GM18505 (cell line): Measurements from ENCODE around the gene PTGER4.
"Not testable (repeated sequence)": the region's sequence is repeated elsewhere in the genome, so short reads cannot be mapped to it uniquely, and the experiment has no call there.

Experiments
- ATAC-seq: cut with Tn5 transposase; IDR thresholded peaks from one replicate; pipeline ENCODE4 v1.9.1; 2021; ENCODE audit not compliant: unreplicated experiment
- POLR2A ChIP-seq: IDR thresholded peaks from 4 replicates; pipeline ENCODE4 v1.6.1; 2011; ENCODE audit warnings: borderline replicate concordance; ENCODE audit not compliant: insufficient read depth, insufficient read length; ENCODE audit errors: extremely low read depth

The PTGER4 gene

DNA sequence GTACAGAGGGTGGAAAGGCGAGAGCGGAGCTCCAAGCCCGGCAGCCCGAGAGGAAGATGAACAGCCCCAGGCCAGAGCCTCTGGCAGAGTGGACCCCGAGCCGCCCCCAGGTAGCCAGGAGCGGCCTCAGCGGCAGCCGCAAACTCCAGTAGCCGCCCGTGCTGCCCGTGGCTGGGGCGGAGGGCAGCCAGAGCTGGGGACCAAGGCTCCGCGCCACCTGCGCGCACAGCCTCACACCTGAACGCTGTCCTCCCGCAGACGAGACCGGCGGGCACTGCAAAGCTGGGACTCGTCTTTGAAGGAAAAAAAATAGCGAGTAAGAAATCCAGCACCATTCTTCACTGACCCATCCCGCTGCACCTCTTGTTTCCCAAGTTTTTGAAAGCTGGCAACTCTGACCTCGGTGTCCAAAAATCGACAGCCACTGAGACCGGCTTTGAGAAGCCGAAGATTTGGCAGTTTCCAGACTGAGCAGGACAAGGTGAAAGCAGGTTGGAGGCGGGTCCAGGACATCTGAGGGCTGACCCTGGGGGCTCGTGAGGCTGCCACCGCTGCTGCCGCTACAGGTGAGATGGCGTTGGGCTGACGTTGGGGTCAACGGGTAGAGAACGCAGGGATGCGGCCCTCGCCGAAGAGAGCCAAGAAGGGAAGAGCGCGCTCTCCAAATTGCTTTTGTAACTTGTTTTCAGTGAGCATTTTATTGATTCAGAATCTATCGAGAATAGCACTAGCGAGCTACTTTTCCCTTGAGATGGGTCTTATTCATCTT lies at the start of gene PTGER4:
TSS of gene PTGER4 (plus strand) at position 3 of the 769 bp plus-strand sequence. CDS start 1,079 bp downstream, outside the sequence.
- ATAC-seq = peak; percentile 29
- TF ChIP-seq POLR2A = peak; percentile 34

DNA sequence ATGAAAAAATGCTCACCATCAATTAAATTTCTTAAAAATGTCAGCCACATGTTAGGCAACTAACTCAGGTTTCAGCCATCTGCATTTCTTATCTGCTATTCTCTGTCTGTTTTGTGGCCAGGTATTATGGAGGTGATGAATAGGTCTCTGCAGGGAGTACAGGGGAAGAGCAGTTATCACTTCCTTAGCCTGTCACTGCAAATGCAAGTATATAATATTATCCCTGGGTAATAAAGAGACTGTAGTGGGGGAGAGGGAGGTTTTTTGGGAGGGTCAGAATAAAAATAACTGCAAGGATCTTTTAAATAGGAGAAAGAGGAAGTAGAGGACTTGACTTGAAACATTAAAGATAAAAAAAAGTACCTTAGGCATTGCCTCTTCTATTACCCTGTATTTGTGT lies 49.6 kb upstream of the PTGER4 start:
- TF ChIP-seq POLR2A = no peak
- no peak for ATAC-seq

DNA sequence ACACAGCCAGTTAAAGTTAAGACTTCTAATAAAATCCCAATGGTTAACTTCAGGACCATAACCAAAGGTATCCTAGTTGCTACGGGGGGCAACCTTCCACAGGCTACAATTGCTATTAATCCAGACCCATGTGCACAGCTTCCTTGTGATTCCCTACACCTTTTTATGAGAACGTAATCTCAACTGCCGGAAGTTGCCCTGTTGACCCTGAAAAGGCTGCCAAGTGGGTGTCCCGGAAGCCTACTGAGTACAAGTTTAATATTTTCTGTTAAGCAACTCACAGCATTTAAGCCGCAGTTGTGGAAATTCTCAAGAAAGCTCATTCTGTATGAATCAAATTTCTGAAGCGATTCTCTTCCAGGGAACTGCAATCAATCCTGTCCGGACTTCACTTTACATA lies 48.5 kb upstream of the PTGER4 start:
- no peak for TF ChIP-seq POLR2A

DNA sequence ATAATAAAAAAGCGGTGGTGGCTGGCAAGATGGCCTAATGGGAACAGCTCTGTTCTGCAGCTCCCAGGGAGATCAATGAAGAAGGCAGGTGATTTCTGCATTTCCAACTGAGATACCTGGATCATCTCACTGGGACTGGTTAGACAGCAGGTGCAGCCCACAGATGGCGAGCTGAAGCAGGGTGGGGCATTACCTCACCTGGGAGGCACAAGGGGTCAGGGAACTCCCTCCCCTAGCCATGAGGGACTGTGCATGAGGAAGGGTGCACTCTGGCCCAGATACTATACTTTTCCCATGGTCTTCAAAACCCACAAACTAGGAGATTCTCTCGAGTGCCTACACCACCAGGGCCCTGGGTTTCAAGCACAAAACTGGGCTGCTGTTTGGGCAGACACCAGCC lies 45.6 kb upstream of the PTGER4 start:
- no peak for ATAC-seq
- no peak for TF ChIP-seq POLR2A

More for the DNA sequence above, 48.5 kb upstream of the PTGER4 start:
- no peak for ATAC-seq

DNA sequence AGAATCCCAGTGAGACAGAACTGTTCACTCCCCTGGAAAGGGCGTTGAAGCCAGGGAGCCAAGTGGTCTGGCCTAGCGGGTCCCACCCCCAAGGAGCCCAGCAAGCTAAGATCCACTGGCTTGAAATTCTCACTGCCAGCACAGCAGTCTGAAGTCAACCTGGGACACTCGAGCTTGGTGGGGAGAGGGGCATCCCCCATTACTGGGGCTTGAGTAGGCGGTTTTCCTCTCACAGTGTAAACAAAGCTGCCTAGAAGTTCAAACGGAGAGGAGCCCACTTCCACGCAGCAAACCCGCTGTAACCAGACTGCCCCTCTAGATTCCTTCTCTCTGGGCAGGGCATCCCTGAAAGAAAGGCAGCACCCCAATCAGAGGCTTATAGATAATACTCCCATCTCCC lies 45.1 kb upstream of the PTGER4 start:
- no peak for TF ChIP-seq POLR2A
- no peak for ATAC-seq

DNA sequence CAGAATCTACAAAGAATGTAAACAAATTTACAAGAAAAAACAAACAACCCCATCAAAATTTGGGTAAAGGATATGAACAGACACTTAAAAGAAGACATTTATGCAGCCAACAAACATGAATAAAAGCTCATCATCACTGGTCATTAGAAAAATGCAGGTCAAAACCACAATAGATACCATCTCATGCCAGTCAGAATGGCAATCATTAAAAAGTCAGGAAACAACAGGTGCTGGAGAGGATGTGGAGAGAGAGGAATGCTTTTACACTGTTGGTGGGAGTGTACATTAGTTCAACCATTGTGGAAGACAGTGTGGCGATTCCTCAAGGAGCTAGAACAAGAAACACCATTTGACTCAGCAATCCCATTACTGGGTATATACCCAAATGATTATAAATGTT lies 40.2 kb upstream of the PTGER4 start:
- ATAC-seq = not testable (repeated sequence)

DNA sequence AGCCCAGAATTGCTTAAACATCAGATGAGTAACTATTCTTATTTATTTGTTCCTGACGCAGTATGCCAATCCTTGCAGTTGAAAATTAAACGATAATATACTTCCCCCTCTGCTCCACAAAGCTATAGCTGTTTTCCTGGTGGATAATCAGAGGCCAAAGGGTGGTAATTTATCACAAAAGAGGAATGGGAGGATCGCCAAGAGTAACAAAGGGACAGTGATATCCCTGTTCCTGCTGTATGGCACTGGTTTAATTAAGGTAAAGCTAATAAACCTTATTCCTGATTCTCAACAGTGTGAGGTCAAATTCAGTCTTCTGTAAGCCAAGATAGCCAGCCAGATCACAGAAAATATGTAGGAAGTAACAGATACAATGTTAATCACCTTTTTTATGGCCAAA lies 33.4 kb upstream of the PTGER4 start:
- TF ChIP-seq POLR2A = no peak
- ATAC-seq = no peak

DNA sequence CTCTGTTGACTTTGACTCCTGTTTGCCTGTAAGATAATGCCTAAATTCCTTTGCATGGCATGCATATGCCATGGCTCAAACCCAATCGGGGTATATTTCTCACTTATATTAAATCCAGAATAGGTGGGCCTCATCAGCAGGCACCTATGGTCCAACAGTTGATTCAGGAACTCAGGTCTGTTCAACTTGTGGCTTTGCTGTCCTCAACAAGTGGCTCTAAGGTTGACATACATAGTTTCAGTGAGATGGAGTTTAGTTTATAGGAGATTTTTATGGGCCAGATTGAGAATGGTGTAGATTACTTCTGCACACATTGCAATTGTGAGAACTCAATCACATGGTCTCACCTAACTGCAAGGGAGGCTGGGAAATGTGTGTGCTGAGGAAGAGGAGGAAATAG lies 31.6 kb upstream of the PTGER4 start:
- TF ChIP-seq POLR2A = no peak
- no peak for ATAC-seq

DNA sequence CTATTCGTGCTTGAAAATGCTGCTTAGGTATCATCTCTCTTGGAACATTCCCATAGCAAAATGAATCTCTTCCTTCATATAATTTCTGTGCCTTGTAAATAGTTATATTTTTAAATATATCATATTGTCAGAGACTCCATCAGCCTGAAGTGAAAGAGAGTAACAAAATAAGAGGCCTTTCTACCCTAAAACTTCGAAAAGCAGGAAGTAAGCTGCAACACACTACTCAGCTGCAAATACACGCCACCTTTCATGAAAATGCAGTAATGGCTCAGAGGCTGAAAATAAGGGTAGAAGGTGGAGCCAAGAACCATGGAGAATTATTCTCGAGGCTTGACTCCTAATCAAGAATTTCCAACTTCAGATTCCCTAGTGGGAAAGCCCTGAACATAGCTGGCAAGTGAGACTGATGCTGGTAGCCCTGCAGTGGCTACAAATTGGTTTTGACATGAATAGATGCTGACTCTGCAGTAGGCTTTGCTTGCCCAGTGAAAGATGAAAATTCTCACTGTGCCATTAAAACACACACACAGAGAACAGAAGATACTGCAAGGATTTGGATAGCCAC lies 30.2 kb upstream of the PTGER4 start:
- no peak for TF ChIP-seq POLR2A
- ATAC-seq = no peak

DNA sequence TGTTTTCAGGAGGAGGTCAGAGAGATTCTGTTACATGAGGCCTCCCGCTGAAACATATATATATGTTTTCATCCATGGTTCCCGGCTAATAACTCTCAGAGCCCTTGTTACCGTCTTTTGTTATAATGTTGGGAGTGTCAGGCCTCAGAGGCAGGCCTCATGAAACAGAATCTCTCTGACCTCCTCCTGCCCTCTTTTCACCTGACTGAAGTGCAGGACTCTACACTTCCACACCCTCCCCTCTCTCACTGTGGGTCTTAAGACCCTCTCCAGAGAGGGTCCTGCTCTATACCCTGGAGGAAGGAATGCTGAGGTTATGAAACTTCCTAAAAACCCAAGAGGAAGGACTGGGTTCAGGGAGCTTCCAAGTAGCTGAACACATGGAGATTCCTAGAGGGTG lies 28.5 kb upstream of the PTGER4 start:
- no peak for ATAC-seq
- no peak for TF ChIP-seq POLR2A

DNA sequence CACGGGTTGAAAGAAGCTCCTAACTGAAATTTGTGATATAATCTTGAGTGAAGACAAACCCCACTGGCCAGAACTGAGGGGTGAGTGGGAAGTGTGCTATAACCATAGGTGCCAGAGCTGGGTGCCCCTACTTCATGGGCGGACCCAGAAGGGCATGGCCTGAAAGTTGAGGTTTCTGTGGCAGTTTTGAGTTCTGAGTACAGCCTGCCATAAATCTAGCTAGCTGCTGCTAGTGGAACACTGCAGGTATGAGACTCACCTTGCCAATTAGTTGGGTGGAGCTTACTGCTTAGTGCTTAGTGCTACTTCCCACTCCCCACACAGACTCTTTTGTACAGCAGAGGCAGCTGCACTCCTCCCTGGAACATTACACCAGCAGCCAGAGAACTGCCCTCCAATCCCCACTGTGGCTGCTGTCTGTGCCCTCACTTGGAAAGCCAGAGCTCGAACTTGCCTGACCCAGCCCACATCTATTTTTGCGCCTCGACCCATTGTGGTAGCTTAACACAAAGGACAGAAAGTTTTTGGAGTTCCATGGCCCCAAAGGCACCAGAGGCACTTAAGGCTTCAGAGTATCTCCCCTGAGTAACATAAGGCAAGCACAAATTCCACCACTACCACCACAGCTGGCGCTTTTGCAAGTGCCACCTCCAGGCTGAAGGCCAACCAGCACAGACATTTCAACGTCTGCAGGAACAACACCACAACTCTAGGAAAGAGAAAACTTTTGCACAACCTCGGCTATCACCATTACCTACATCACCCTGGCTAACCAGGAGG lies 27.1 kb upstream of the PTGER4 start:
- ATAC-seq = no peak
- no peak for TF ChIP-seq POLR2A

DNA sequence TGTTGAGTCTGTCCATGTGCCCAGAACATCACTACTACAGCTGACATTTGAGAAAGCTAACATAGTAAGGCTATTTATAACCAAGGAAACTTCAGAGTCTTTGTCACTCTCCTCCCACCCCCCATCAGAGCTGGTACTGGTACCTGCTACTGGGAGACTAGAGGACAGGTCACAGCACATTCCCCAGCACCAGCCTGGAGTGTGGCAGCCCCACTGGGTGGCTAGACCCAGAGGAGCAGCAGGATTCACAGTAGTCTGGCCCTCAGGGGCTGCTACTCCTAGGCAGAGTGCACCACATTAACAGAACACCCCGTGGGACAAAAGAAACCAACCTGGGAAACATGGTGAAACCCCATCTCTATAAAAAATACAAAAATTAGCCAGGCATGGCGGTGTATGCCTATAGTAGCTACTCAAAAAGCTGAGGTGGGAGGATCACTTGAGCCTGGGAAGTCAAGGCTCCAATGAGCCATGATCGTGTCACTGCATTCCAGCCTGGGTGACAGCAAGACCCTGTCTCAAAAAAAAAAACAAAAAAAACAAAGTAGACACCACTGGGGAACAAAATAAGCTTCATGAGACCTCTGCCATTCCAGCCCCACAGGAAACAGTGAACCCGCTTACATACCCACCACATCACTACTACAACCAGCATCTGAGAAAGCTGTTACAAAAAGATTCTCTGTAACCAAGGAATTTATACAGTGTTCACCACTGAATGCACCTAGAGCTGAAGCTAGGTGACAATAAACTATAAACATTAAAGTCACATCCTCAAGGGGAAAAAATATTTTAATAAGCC lies 26.3 kb upstream of the PTGER4 start:
- no peak for ATAC-seq
- TF ChIP-seq POLR2A = no peak

DNA sequence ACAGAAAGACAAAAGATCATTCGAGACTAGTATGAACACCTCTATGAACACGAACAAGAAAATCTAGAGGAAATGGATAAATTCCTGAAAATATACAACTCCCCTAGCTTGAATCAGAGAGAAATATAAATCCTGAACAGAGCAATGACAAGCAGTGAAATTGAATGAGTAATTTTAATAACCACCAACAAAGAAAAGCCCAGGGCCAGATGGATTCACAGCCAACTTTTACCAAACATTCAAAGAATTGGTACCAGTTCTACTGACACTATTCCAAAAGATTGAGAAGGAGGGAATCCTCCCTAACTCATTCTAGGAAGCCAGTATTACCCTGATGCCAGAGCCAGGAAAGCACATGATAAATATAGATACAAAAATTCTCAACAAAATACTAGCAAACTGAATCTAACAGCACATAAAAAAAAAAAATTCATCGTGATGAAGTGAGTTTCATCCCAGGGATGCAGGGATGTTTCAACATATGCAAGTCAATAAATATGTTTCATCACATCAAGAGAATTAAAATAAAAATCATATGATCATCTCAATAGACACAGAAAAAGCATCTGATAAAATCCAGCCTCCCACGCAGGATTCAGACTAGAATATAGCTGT lies 25.2 kb upstream of the PTGER4 start:
- ATAC-seq = no peak
- no peak for TF ChIP-seq POLR2A
